ENCODE measurements around the gene CGB2.
"Not testable (repeated sequence)": the region's sequence is repeated elsewhere in the genome, so short reads cannot be mapped to it uniquely, and the experiment has no call there.

Gene CGB2

DNA sequence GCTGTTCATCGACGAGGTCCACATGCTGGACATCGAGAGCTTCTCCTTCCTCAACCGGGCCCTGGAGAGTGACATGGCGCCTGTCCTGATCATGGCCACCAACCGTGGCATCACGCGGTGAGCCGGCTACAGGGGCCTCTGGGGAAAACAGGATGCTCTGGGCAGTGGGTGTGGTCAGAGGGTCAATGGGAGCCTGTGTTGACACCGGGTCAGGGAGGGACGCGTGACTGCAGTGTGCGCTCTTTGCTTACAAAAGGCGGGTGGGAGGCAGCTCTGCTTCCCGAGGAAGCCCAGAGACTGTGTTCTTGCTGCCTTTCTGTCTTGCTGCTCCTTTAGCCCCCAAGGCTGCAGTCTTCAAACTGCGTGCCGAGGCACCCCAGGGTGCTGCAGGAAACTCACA, 20.5 kb upstream of the CGB2 start:
- DNase-seq = no peak

DNA sequence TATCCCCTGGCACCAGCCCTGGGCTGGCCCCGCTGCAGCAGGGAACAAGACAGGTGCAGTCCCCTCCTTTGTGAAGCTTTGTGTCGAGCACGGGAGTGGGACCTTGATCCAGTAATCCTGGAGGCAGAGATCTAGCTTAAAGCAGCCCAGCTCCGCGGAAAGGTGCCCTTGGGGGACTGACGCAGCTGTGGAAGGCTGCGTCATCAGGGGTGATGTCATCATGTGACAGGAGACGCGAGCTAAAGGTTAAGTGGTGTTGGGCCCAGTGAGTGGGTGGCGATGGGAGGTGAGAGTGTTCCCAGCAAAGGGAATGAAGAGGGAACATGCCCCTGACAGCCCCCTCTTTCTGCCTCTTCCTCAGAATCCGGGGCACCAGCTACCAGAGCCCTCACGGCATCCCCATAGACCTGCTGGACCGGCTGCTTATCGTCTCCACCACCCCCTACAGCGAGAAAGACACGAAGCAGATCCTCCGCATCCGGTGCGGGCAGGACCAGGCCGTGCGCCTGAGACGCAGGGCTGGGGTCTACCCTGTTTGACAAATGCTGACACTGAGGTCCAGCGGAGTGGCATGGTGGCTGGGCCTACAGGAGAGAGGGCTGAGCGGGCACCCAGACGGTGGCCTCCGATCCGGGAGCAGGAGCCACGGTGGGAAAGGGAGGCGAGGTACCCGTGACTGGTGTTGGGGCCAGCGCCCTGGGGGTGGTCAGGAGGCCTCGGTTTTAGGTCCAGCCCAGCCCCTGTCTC, 17.4 kb upstream of the CGB2 start:
- DNase-seq = no peak

DNA sequence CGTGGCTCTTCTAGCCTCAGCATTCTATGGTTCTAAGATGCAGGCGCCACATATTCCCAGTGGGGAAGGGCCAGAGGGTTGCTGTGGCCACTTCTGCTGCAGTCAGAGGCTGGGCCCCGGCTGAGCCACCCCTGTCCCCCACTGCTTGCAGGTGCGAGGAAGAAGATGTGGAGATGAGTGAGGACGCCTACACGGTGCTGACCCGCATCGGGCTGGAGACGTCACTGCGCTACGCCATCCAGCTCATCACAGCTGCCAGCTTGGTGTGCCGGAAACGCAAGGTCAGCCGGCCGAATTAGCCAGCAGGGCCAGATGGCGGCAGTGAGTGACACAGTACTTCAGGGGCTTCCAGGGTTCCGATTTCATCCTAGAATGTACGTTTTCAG, 16.8 kb upstream of the CGB2 start:
- no peak for DNase-seq

DNA sequence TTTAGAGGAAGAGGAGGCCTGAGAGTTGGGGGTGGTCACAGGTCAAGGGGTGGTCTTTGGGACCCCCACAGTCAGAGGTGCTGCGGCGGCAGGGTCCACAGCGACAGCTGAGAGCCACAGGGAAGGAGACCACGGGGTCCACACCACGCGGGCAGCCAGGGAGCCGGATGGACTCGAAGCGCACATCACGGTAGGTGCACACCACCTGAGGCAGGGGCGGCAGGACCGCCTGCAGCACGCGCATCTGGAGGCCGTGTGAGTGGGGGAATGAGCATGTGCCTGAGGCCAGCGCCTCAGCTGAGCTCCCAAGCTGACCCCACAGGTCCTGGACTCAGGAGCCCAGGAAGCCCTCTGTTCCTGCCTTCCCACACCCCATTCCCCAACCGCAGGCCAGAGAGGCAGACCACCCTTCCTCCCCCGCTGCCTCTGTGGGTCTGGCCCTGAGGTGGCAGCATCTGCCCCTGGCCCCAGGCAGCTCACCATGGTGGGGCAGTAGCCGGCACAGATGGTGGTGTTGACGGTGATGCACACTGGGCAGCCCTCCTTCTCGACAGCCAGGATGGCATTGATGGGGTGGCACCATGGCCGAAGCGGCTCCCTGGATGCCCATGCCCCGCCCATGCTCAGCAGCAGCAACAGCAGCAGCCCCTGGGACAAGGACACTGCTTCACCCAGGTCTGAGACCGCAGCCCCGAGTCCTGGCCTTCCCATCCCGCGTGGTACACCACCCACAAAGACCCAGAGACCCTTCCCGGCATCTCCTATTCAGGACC, 15.4 kb upstream of the CGB2 start:
- DNase-seq = no peak

DNA sequence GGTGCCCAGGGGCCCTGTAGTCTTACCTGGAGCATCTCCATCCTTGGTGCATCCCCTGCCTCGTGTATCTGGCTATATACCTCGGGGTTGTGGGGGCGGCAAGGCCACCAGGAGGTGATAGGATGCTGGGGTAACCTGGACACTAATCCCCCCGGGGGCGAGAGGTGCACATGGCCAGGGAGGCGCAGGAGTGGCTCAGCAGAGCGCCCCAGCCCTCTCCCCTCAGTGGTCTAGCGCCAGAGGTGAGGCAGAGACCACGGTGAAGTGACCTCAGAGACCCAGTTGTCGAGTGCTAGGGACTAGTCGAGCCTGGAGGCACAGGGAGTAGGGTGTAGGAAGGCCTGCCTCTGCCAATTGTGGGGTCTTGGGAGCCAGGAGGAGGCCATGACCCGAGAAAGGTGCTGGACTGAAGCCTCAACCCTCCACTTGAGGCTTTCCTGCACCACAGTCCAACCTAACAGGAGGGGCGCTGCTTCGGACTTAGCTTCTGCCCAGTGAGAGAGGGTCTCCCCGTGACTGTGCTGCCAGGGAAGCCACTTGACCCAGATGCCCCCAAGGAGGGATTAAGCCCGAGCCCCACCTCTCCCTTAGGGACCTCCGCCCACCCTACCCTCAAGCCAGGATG, 14.5 kb upstream of the CGB2 start, which contains the start of gene LHB:
LHB (minus strand) TSS at position 51 of the 625 bp plus-strand sequence; CDS start at position 41, 10 bp downstream.
- no peak for DNase-seq

DNA sequence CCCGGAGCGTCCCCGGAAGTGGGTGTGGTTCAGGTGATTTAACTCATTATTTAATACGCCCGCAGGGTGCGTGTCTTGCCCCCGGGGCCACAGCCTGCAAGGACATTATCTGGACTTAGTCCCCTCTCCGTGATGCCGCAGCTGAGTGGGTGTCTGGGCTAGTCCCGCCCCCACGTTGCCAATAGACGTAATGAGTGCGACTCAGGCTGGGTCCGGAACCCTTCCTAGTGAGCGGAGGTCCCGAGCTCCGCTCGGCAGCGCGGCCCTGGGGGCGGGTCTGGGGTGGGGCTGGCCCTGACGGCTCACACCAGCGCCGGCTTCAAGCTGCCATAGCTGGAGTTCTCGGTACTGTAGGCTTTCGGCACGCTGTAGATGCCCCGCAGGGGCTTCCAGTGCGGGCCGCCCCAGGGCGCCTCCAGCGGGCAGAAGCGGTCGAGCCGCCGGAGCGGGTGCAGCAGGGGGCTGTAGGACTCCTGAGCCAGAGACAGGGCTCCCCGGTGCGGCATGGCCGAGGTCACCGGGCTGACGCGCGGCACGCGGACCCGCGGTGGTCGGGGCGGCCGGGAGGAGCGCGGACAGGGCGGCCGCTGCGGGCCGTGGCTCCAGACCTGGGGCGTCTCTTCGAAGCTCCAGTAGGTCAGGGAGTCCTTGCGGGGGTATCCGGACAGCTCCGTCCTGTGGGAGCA, 13.9 kb upstream of the CGB2 start:
- DNase-seq = peak; percentile 17

DNA sequence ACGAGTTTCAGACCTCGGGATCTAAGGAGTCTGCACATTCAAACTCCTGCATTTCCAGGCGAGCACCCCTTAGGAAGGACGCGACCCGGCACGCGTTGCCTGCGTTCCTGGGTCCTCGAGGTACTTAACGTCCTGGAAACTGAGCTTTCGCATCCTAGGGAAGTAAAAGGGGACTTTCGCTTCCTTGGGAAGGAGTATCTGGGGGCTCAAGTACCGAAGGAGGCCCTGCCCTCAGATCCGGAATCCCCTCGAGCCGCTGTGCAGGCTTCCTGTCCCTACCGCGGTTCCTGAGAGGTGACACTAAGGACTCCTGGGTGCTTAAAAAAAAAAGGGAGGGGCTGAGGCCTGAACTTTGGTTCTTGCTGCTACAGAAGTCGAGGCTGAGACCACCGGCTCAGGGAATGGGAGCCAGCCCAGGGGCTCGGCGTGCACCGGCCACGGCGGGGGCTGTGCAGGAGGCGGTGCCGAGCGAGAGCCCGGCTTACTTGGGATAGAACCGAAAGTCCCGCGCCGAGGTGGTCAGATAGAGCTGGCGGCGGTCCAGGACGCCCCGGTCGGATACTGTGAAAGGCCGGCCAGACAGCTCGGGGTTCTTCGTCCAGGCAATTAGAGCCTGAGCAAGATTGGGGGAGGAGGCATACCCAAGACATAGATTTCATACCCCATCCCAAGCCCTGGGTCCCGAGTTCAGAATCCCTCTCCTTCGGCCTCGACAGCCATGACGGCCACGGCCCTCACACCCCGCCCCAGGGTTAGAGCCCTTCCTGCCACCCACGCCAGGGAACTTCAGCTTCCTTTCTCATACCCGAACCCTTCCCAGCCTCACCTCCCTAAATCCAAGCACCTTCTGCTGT, 13.1 kb upstream of the CGB2 start:
- DNase-seq = not testable (repeated sequence)

DNA sequence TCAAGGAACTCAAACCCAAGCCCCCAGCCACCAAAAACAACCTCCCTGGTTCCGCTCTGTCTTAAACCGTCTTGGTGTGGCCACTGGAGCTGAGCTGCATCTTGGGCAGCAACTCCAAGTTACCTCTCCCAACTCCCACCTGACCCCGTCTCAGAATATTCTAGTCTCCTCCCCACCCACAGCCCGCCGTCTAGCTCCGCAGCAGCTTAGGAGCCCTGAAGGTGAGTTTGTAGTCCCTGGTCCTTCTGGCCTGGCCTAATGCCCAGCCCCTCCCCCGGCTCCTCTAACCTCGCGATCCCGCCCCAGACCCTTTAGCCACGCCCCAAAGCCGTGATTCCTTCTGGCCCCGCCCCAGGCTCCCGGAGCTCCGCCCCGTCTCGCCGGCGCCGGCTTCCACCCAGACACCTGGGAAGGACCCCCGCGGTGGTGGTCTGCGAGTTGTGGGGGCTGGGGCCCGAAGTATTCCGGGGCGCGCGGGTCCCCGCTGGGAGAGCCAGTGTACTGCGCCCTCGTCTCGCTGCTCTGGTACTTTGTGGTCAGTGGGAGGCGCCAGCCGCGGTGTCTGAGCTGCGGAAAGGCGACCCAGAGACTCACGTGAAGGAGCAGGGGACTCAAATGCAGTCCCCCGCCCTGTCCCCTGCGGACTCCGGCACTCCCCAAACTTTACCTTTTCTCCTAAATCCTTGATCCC, 12.3 kb upstream of the CGB2 start:
- no peak for DNase-seq

DNA sequence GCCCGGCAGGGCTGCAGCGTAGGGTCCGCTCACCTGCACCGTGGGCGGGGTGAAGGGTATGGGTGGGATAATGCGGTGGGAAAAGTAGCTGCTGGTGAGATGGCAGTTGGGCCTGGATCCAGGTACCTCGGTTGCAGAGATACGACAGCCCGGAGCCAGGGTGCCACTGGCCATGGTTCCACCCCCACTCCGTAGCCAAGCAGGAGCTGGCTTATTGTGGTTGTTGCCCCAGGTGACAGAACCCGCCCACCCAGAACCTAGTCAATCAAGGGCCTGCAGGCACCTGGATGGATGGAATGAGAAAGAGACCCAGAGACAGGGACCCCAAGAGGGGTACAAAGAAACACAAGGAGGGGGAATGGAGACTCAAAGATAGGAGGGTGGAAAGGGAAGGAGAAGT, 11.3 kb upstream of the CGB2 start:
- DNase-seq = no peak

DNA sequence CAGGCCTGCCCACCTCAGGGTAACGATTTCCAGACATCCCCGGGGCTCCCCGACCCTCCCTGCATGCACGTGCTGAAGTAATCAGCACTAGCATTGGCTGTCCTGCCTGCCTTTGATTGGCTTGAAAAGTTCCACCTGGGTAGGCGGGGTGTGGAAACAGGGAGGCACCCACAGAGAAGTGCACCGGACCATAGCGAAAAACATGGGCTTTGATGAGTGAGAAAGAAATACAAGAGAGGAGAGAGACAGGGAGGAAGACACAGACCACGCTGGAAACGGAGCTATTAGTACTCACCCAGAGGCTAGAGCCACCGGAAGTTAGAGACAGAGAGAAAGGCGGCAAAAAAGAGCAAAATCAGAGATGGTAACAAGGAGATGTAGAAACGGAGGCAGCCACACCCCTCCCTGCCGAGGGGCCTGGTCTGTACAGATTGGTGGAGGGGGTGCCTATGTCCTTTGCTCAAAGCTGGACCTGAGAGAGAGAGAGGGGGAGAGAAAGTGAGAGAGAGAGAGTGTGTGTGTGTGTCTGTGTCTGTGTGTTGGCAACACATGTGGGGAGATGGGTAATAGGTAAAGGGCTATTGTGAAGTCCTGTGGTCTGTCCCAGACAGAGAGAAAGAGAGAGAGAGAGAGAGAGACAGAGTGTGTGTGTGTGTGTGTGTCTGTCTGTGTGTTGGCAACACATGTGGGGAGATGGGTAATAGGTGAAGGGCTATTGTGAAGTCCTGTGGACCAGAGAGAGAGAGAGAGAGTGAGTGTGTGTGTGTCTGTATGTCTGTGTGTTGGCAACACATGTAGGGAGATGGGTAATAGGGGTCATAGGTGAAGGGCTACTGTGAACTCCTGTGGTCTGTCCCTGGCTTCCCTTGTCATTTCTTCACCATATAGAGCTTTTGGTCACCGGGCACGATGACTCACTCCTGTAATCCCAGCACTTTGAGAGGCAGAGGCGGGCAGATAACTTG, 10.5 kb upstream of the CGB2 start:
- no peak for DNase-seq

DNA sequence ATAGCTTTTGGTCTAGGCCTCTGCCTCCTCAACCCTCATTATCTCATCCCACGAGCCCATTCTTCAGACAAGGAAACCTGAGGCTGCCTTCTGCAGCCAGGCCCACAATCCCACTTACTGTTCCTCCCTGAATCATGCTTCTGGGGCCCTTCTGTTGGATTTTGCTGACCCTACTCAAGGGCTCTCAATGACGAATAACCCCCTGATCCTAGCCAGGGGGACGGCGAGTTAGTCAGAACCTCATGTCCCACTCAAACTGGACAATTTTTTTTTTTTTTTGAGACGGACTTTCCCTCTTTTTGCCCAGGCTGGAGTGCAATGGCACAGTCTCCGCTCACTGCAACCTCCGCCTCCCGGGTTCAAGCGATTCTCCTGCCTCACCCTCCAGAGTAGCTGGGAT, 9.6 kb upstream of the CGB2 start:
- DNase-seq = no peak

DNA sequence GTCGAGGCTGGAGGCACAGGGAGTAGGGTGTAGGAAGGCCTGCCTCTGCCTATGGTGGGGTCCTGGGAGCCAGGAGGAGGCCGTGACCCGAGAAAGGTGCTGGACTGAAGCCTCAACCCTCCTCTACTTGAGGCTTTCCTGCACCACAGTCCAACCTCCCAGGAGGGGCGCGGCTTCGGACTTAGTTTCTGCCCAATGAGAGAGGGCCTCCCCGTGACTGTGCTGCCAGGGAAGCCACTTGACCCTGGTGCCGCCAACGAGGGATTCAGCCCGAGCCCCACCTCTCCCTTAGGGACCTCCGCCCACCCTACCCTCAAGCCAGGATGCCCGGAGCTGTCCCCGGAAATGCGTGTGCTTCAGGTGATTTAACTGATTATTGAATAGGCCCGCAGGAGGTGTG, 7.5 kb upstream of the CGB2 start, which contains the start of gene CGB3:
CGB3 (minus strand) TSS at position 101 of the 400 bp plus-strand sequence. CDS start 362 bp downstream, outside the sequence.
- DNase-seq = not testable (repeated sequence)

DNA sequence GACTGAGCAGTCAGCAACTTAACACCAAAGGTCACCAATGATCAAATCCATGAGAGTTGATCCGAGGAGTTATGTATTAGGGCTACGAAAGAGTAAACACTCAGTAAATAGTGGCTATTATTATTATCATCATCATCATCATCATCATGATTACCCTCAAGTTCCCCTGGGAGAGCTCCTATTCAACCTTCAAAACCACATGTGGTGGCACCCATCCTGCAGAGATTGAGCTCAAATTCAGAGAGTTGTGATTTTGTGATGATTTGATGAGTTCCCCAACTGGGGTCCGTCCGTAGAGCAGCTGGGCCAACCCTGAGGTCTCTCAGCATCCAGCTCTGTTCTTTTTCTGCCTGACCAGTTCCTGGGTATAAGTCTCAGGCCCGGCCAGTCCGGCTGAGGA, 6.6 kb upstream of the CGB2 start:
- DNase-seq = not testable (repeated sequence)

DNA sequence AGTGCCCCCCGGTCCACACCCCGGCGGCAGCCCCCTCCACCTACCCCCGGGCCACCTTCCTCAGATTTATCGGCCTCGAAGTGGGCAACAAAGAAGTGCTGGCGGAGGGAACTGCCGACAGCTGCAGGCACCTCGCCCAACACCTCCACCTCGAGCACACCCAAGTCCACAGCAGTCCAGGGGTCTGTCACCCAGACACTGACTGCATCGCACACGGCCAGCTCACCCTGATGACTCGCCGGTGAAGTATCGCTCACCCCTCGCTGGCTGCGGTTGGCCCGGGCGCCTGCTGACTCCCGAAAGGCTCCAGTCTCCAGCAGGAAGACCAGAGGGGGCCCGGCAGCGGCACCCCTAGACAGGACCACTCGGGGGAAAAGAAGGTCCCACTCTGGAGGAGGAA, 6.1 kb upstream of the CGB2 start:
- not testable (repeated sequence) for DNase-seq

DNA sequence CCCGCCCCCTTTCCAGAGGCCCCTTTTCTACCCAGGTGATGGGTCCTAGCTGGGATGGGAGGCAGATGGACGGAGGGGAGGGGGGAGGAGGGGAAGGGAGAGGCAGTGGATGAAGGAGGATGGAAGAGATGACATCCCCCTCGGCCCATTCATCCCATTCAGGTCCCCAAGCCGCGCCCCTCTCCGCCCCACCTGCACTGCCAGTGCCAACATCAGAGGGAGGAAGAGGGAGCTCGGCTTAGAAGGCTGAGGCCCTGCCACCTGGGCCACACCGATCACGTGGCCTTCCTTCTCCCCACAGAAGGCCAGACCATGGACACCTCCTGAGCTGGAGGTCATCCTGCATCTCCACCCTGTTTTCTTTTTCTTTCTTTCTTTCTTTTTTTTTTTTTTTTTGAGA, 3.0 kb upstream of the CGB2 start:
- DNase-seq = not testable (repeated sequence)

DNA sequence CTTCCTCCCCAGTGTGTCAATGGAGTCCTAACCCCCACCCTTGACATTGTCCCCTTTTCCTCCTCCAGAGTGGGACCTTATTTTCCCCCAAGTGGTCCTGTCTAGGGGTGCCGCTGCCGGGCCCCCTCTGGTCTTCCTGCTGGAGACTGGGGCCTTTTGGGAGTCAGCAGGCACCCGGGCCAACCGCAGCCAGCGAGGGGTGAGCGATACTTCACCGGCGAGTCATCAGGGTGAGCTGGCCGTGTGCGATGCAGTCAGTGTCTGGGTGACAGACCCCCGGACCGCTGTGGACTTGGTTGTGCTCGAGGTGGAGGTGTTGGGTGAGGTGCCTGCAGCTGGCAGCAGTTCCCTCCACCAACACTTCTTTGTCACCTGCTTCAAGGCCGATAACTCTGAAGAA, 1.9 kb upstream of the CGB2 start:
- DNase-seq = not testable (repeated sequence)

DNA sequence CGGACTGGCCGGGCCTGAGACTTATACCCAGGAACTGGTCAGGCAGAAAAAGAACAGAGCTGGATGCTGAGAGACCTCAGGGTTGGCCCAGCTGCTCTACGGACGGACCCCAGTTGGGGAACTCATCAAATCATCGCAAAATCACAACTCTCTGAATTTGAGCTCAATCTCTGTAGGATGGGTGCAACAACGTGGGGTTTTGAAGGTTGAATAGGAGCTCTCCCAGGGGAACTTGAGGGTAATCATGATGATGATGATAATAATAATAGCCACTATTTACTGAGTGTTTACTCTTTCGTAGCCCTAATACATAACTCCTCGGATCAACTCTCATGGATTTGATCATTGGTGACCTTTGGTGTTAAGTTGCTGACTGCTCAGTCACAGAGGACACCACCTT, 1.4 kb upstream of the CGB2 start:
- not testable (repeated sequence) for DNase-seq

DNA sequence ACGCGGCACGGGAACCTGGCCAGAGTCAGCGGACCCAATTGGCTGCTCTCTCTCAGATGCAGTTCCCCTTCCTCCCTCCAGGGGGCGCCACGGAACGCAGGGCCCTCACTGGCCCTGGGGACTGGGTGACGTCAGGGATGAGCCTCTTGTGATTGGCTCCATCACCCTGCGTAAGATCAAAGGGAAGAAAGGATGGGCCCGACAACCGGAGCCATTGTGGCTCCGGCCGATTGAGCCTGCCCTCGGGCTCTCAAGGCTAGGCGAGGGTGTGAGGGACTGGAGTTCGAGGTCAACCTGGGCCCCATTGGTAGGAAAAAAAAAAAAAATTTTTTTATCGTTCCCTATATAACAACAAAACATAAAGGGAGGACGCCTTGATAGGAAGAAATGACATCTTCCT, 5.1 kb downstream of the CGB2 start, which contains the start of gene CGB1:
CGB1 (minus strand) TSS at position 81 of the 400 bp plus-strand sequence. CDS start 184 bp downstream, outside the sequence.
- not testable (repeated sequence) for DNase-seq

DNA sequence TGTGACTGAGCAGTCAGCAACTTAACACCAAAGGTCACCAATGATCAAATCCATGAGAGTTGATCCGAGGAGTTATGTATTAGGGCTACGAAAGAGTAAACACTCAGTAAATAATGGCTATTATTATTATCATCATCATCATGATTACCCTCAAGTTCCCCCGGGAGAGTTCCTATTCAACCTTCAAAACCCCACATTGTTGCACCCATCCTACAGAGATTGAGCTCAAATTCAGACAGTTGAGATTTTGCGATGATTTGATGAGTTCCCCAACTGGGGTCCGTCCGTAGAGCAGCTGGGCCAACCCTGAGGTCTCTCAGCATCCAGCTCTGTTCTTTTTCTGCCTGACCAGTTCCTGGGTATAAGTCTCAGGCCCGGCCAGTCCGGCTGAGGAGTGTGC, 6.4 kb downstream of the CGB2 start:
- not testable (repeated sequence) for DNase-seq

All from DMS79 (cell line).